ENCODE measurements around the gene EXOC6B. TPM values are rescaled to one million over a fixed set of nuclear protein-coding genes. Genes with fewer than 3 reads are reported as not detected.

Gene EXOC6B
- total RNA-seq, 1 donor from 2014 or later = 7.7 TPM

- no peak for TF ChIP-seq CTCF (conservative IDR thresholded peaks at IDR 0.05; ENCODE audit: low read depth, low read length)
- no peak for DNase-seq (ENCODE audit: low read depth)
- no peak overlapping the region for H3K4me3 ChIP-seq (ENCODE audit: low read depth, low read length)
Observed at GRCh38 chr2:72694715-72695496, 130.9 kb downstream of the EXOC6B start.

GRCh38 chr2:72689579-72690195 lies 136.1 kb downstream of the EXOC6B start:
- no peak for TF ChIP-seq CTCF (conservative IDR thresholded peaks at IDR 0.05; ENCODE audit: low read depth, low read length)
- DNase-seq (ENCODE audit: low read depth) = no peak
- H3K4me3 ChIP-seq (ENCODE audit: low read depth, low read length) = no peak overlapping the region

GRCh38 chr2:72685638-72686213 lies 140.1 kb downstream of the EXOC6B start:
- TF ChIP-seq CTCF (conservative IDR thresholded peaks at IDR 0.05; ENCODE audit: low read depth, low read length) = no peak
- no peak overlapping the region for H3K4me3 ChIP-seq (ENCODE audit: low read depth, low read length)

GRCh38 chr2:72682061-72682460 lies 143.8 kb downstream of the EXOC6B start:
- no peak for DNase-seq (ENCODE audit: low read depth)
- H3K4me3 ChIP-seq (ENCODE audit: low read depth, low read length) = no peak overlapping the region
- no peak for TF ChIP-seq CTCF (conservative IDR thresholded peaks at IDR 0.05; ENCODE audit: low read depth, low read length)

More at GRCh38 chr2:72685638-72686213, 140.1 kb downstream of the EXOC6B start:
- DNase-seq (ENCODE audit: low read depth) = no peak

GRCh38 chr2:72681016-72681995 lies 144.5 kb downstream of the EXOC6B start:
- no peak for TF ChIP-seq CTCF (conservative IDR thresholded peaks at IDR 0.05; ENCODE audit: low read depth, low read length)
- H3K4me3 ChIP-seq (ENCODE audit: low read depth, low read length) = no peak overlapping the region
- DNase-seq (ENCODE audit: low read depth) = no peak

- TF ChIP-seq CTCF (conservative IDR thresholded peaks at IDR 0.05; ENCODE audit: low read depth, low read length) = no peak
- DNase-seq (ENCODE audit: low read depth) = no peak
- no peak overlapping the region for H3K4me3 ChIP-seq (ENCODE audit: low read depth, low read length)
Observed at GRCh38 chr2:72678024-72678423, 147.8 kb downstream of the EXOC6B start.

Data from epithelial cell of proximal tubule (primary cell).